Panc1 (cell line): ENCODE measurements around the gene SLC16A3.

ENCODE experiments used
- CTCF ChIP-seq: fragments of 450-650 bp; IDR thresholded peaks from 2 replicates; pipeline ENCODE4 v1.5.1; 2017; ENCODE audit warnings: mild to moderate bottlenecking
- POLR2AphosphoS5 ChIP-seq: IDR thresholded peaks from 2 replicates; pipeline ENCODE4 v1.6.1; 2012; ENCODE audit warnings: mild to moderate bottlenecking, low read depth, low read length, moderate library complexity
- REST ChIP-seq, 2 experiments: IDR thresholded peaks; 2 replicates each; pipeline ENCODE4 v1.6.1; 2011 to 2012; ENCODE audit warnings: low read depth in 2 of 2, control low read depth in 1 of 2, low read length in 1 of 2, mild to moderate bottlenecking in 1 of 2, moderate library complexity in 1 of 2; ENCODE audit not compliant: insufficient read depth in 1 of 2
- SIN3A ChIP-seq: IDR thresholded peaks from 2 replicates; pipeline ENCODE4 v1.6.1; 2012; ENCODE audit warnings: low read depth, mild to moderate bottlenecking, low read length, moderate library complexity, borderline replicate concordance; ENCODE audit not compliant: insufficient read depth
- TCF7L2 ChIP-seq: IDR thresholded peaks from 2 replicates; pipeline ENCODE4 v1.6.1; 2011; ENCODE audit warnings: mild to moderate bottlenecking, low read depth, low read length, inconsistent platforms

- TF ChIP-seq CTCF (no peak), POLR2AphosphoS5 (peak; percentile 47; the same call in 1 of the 2 replicates), TCF7L2 (no peak), REST (IDR thresholded peaks at IDR 0.05; ENCODE audit: insufficient read depth in 1 of 2, low read depth in 2 of 2, low read length in 1 of 2) (no peak), SIN3A (0 out of 2 replicates have a peak, but pooled peaks have one; percentile 36)
Observed at GRCh38 chr17:82231562-82232321, 2.9 kb downstream of the SLC16A3 start.
